Type B pancreatic cell (in vitro differentiated cells): Measurements from ENCODE around the gene POFUT2. TPM values are rescaled to one million over a fixed set of nuclear protein-coding genes. Genes with fewer than 3 reads are reported as not detected.
A peak's percentile ranks its signal among the peaks of the same experiment; 100 is the strongest.

ENCODE experiments used
- DNase-seq: peaks from one replicate; pipeline ENCODE4 v3.0.0; 2021; ENCODE audit warnings: mixed read lengths; ENCODE audit not compliant: unreplicated experiment; ENCODE audit errors: extremely low spot score
- H3K27ac Mint-ChIP-seq: 2 replicates; pipeline ENCODE4 v1.8.0; 2021; ENCODE audit warnings: mild to moderate bottlenecking, mixed read lengths
- H3K27me3 Mint-ChIP-seq: 2 replicates; pipeline ENCODE4 v1.8.0; 2021; ENCODE audit warnings: mixed read lengths
- H3K36me3 Mint-ChIP-seq: 2 replicates; pipeline ENCODE4 v1.8.0; 2021; ENCODE audit warnings: mixed read lengths
- H3K4me1 Mint-ChIP-seq: one replicate; pipeline ENCODE4 v1.8.0; 2021; ENCODE audit warnings: mixed read lengths; ENCODE audit not compliant: unreplicated experiment
- H3K4me3 Mint-ChIP-seq: 2 replicates; pipeline ENCODE4 v1.8.0; 2021; ENCODE audit warnings: mild to moderate bottlenecking, mixed read lengths
- H3K9me3 Mint-ChIP-seq: 2 replicates; pipeline ENCODE4 v1.8.0; 2021; ENCODE audit warnings: mixed read lengths
- total RNA-seq: library from RNA; stranded (reverse); gene quantifications from 2 replicates; pipeline ENCODE4 v1.2.1, GENCODE V29; 2021; ENCODE audit warnings: low replicate concordance
- TF ChIP-seq, protein P1 (sequence below): fragments of 200-600 bp; sonication (generic); conservative IDR thresholded peaks from 2 replicates; pipeline ENCODE4 v1.5.0; 2021; ENCODE audit warnings: antibody characterized with exemption, mild to moderate bottlenecking

Gene POFUT2
- total RNA-seq, 1 donor from 2014 or later, result 52.8 TPM

DNA sequence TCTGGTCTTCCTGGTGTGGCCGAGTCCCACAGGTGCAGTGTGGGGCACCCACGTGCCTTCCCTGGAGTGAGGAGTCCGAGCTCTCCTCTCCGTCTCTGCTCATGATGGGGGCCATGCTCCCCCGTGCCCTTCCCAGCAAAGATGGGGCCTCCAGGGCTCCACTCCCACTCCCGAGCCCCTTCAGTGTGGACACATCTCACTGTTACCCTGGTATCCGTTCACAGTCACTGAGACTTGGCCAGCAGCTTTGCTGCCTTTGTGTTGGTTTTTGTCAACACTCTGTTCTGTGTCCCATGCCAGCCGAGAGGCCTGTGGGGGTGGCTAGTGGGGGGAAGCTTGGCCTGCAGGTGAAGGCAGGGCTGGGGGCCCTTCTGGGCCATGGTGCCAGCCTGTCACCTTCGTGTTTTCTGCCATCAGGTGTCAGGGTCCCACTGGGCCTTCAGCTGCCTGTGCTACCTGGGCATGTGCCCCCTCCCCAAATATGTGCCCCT lies 46.9 kb upstream of the POFUT2 start:
- TF ChIP-seq, protein P1, sequence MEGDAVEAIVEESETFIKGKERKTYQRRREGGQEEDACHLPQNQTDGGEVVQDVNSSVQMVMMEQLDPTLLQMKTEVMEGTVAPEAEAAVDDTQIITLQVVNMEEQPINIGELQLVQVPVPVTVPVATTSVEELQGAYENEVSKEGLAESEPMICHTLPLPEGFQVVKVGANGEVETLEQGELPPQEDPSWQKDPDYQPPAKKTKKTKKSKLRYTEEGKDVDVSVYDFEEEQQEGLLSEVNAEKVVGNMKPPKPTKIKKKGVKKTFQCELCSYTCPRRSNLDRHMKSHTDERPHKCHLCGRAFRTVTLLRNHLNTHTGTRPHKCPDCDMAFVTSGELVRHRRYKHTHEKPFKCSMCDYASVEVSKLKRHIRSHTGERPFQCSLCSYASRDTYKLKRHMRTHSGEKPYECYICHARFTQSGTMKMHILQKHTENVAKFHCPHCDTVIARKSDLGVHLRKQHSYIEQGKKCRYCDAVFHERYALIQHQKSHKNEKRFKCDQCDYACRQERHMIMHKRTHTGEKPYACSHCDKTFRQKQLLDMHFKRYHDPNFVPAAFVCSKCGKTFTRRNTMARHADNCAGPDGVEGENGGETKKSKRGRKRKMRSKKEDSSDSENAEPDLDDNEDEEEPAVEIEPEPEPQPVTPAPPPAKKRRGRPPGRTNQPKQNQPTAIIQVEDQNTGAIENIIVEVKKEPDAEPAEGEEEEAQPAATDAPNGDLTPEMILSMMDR, result no peak
- Mint-ChIP-seq H3K4me1 (peaks cover 28% of the 10 kb centered on the region), H3K4me3 (no peak overlapping the region), H3K27ac (no peak overlapping the region), H3K36me3 (no peaks in the 10 kb centered on the region), H3K27me3 (peaks cover 3% of the 10 kb centered on the region), H3K9me3 (no peaks in the 10 kb centered on the region)
- DNase-seq, result no peak

DNA sequence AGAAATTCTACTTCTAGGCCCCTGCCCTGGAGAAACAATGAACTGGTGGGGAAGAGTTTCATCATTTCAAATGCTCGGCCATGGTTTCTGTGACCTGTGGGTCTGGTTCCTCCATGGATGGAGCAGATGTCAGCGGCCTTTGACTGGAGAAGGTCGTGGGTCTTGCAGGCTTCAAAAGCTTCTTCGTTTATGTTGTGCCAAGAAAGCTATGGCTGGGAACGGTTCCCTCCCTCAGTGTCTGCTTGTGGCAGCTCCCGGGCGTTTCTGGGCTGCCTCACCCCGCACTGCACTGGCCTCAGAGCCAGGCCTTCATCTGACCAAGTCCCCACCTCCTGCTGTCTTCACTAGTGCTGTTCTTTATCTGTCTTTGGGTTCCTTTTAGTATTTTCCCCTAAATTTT lies 46.4 kb upstream of the POFUT2 start:
- no peaks in the 10 kb centered on the region for H3K9me3 Mint-ChIP-seq
- H3K36me3 Mint-ChIP-seq, result no peaks in the 10 kb centered on the region
- H3K27ac Mint-ChIP-seq, result no peak overlapping the region
- TF ChIP-seq, protein P1, result no peak
- H3K27me3 Mint-ChIP-seq, result peaks cover 3% of the 10 kb centered on the region
- no peak overlapping the region for H3K4me3 Mint-ChIP-seq
- no peak for DNase-seq
- H3K4me1 Mint-ChIP-seq, result peaks cover 29% of the 10 kb centered on the region

DNA sequence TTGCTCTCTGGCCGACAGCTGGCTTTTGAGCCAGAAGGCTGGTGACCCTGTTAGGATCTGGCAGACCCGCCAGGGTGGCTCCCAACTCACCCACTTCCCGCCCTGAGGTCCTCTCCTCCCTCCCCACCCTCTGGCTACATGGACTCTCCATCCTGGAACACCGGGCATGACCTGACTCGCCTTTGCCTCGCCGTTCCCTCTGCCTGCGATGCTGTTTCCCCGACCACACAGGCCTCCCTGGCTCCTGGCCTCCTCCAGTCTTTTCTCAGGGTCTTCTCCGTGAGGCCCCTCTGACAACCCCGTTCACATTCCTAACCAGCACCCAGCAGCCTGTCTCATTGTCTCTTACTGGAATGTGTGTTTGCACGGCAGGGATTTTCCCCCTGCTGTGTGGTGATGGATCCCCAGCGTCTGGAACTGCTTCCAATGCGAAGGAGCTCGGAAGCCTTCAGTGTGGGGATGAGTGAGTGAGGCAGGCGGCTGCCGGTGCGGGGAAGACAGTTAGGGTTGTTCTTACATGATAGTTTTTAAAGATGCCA lies 46.0 kb upstream of the POFUT2 start:
- H3K27me3 Mint-ChIP-seq, result peaks cover 3% of the 10 kb centered on the region
- no peaks in the 10 kb centered on the region for H3K9me3 Mint-ChIP-seq
- H3K4me1 Mint-ChIP-seq, result peaks cover 29% of the 10 kb centered on the region
- TF ChIP-seq, protein P1, result no peak
- H3K36me3 Mint-ChIP-seq, result no peaks in the 10 kb centered on the region
- H3K4me3 Mint-ChIP-seq, result peak overlapping the region; percentile 6
- DNase-seq, result no peak
- peak overlapping the region; percentile 40 for H3K27ac Mint-ChIP-seq

DNA sequence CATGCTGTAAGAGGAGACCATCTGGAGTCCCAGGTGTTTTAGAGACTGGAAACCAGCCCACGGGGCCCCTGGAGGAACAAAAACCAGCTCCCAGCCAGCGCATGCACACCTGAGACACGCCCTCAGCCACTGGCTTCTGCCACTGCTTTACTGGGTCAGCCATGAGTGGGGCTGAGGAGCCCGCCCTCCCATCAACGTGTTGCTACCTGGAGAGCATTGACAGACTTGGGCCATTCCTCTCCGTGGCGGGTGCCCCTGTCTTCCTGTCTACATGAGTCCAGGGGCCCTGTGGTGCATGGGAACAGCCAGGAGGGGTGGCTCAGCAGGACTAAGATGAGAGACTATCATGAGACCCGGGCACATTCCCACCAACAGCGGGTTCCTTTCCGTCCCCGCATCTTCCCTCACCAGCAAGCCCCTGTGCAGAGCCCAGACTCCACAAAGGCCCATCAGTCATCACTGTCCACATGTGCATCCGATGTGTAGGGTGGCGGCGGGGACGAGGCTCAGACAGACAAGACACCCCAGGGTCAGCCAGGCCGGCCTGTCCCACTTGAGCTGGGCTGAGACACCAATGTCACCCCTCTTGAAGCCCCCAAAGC lies 45.4 kb upstream of the POFUT2 start:
- H3K9me3 Mint-ChIP-seq, result no peaks in the 10 kb centered on the region
- H3K27me3 Mint-ChIP-seq, result peaks cover 3% of the 10 kb centered on the region
- no peak for DNase-seq
- H3K4me1 Mint-ChIP-seq, result peaks cover 29% of the 10 kb centered on the region
- peak overlapping the region; percentile 44 for H3K27ac Mint-ChIP-seq
- H3K4me3 Mint-ChIP-seq, result no peak overlapping the region
- H3K36me3 Mint-ChIP-seq, result no peaks in the 10 kb centered on the region
- TF ChIP-seq, protein P1, result no peak

DNA sequence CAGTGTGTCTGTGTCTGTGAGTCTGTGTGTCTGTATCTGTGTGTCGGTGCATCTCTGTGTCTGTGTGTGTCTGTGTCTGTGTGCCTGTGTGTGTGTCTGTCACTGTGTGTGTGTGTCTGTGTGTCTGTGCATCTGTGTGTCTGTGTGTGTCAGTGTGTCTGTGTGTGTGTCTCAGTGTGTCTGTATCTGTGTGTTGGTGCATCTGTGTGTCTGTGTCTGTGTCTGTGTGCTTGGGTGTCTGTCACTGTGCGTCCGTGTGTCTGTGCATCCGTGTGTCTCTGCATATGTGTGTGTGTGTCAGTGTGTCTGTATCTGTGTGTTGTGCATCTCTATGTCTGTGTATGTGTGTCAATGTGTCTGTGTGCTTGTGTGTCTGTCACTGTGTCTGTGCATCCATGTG lies 44.7 kb upstream of the POFUT2 start:
- peaks cover 29% of the 10 kb centered on the region for H3K4me1 Mint-ChIP-seq
- H3K36me3 Mint-ChIP-seq, result no peaks in the 10 kb centered on the region
- H3K27me3 Mint-ChIP-seq, result peaks cover 3% of the 10 kb centered on the region
- no peak for DNase-seq
- peak overlapping the region; percentile 44 for H3K27ac Mint-ChIP-seq
- TF ChIP-seq, protein P1, result no peak
- peak overlapping the region; percentile 24 for H3K4me3 Mint-ChIP-seq
- no peaks in the 10 kb centered on the region for H3K9me3 Mint-ChIP-seq
